ENCODE data around the gene FGD5.

Gene FGD5

GRCh38 chr3:14788644-14789043, 30.1 kb upstream of the FGD5 start:
- DNase-seq: no peak

DNA sequence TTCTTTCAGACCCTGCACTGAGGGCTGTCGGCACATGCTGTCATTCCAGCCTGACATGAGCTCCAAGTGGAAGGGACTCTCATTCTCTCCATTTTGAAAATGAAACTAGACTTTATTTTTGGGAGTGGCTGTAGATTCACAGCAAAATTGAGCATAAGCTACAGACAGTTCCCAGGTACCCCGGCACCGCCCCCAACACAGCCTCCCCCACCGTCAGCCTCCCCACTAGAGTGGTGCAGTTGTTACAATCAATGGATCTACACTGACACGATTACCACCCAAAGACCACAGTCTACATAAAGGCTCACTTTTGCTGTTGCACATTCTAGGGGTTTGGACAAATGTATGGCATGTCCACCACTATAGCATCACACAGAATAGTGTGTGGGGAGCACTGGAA, 29.5 kb upstream of the FGD5 start:
- DNase-seq: no peak

- DNase-seq: no peak
Observed at GRCh38 chr3:14789640-14790285, 29.0 kb upstream of the FGD5 start.

GRCh38 chr3:14791343-14791945, 27.3 kb upstream of the FGD5 start:
- peak; percentile 74 for DNase-seq

GRCh38 chr3:14792691-14793121, 26.1 kb upstream of the FGD5 start:
- no peak for DNase-seq

GRCh38 chr3:14793126-14793857, 25.5 kb upstream of the FGD5 start:
- no peak for DNase-seq

- DNase-seq: no peak
Observed at GRCh38 chr3:14793858-14794234, 24.9 kb upstream of the FGD5 start.

- DNase-seq: no peak
Observed at GRCh38 chr3:14794435-14794834, 24.3 kb upstream of the FGD5 start.

DNA sequence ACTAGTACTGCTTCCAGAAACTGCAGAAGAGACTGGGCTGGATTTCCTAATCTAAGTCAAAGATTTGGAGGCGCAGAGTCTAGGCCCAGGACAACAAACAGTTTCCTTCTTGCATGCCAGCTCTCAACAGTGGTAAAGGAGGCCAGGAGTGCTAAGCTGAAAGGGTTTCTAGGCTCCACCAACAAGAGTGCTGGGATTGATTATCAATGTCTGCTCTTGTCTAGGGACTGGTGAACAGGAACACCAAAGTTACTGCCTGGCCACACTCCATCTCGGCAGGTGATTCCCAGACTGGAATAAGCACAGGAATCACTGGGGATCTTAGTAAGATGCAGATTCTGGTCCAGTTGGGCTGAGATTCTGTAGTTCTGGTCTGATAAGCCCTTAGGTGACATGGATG, 22.8 kb upstream of the FGD5 start:
- DNase-seq: no peak

- no peak for DNase-seq
Observed at GRCh38 chr3:14796403-14797077, 22.2 kb upstream of the FGD5 start.

- no peak for DNase-seq
Observed at GRCh38 chr3:14797731-14798130, 21.0 kb upstream of the FGD5 start.

DNA sequence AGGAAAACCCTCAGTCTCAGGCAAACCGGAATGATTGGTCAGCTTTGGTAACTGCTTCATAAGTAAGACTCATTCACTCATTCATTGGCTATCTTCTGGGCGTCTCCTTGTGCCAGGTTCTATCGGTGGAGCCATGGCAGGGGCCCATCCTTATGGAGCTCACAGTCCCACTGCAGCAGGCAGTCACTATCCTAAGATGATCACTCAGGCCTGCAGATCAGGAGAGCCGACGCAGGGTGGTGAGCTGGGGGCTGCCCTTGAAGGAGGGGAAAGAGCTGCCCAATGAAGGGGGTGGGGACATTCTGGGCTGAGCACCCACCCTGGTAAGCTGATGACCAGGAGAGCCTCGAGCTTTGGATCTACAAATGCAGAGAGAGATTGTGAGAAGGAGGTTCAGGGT, 20.5 kb upstream of the FGD5 start:
- DNase-seq: no peak

- DNase-seq: no peak
Observed at GRCh38 chr3:14799146-14799545, 19.6 kb upstream of the FGD5 start.

GRCh38 chr3:14801031-14801430, 17.7 kb upstream of the FGD5 start:
- DNase-seq: no peak

GRCh38 chr3:14801668-14802380, 16.9 kb upstream of the FGD5 start:
- no peak for DNase-seq

GRCh38 chr3:14802381-14802731, 16.4 kb upstream of the FGD5 start:
- no peak for DNase-seq

GRCh38 chr3:14803101-14803980, 15.4 kb upstream of the FGD5 start:
- peak; percentile 29 for DNase-seq

DNA sequence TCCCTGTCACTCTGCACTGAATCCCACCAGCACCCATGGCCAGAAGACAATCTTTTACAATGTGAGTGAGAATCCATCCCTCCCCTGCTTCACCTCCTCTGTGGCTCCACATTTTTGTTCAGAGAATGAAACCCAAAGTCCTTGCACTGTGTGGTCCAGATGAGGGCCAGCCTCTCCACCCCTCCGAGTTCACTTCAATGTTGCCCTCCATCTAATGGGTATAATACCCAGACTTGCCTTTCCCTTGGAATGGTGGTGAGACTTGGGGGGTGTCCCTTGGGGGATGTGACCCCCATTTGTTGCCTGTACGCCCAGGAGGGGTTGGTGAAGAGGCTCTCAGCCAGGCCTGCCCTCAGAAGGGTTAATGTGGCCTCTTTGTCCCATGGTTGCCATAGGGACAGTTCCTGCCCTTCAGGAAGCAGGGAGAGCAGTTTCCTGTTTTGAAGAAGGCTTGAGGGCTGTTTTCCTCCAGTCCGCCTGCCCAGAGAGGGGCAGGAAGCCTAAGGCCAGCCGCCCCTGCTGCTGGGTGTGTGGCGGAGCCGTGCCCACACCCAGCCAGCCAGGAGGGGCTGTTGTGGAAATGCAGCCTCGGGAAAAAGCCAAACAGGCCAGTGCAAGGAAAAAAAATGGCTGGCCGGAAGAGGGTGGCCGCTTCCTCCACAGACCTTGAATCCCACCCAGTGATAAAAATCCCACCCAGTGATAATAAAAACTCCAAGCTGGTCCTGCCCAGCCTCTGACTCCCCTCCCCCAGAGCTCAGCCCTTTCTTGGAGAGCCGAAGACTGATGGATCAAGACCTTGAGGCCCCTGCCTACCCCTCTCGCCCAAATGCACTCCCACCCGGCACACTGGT, 14.6 kb upstream of the FGD5 start:
- no peak for DNase-seq

DNA sequence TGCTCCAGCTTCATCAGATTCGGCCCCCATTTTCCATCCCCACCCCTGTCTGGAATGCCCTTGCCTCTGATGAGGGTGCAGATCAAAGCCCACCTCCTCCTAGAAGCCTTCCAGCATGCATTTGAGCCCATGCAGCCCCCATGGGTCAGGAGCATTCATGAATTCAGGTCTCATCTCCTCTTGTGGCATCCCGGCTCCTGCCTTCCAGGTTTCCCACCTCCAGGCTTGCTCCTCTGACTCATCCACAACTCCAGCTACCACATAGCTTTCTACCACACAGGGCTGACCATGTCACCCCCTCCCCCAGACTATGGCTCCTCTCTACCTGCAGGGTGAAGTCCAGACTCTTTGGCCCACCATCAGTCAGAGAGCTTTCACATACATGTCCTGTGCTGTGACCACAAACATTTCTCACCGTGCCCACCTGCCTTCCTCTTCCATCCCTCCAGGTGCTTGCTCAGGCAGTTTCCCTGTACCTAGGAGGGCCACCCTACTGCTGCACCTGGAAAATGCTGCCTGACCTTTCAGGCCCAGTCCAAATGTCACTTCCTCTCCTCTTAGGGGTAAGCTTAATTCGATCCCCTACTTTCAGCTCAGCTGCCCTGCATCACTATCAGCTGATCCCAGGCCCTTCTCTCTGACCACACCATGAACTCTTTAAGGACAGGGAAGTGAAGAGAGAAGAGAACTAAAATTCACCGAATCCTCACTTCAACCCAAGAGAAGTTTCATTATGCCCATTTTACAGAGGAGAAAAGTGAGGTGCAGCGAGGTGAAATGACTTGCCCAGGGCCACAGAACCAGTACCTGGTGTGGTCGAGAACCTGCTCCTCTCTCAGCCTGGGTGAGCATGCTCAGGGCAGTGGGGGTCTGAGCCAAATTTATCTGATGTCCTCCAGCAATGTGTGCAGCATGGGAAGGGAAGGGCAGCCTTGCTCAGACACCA, 13.7 kb upstream of the FGD5 start:
- DNase-seq: no peak

DNA sequence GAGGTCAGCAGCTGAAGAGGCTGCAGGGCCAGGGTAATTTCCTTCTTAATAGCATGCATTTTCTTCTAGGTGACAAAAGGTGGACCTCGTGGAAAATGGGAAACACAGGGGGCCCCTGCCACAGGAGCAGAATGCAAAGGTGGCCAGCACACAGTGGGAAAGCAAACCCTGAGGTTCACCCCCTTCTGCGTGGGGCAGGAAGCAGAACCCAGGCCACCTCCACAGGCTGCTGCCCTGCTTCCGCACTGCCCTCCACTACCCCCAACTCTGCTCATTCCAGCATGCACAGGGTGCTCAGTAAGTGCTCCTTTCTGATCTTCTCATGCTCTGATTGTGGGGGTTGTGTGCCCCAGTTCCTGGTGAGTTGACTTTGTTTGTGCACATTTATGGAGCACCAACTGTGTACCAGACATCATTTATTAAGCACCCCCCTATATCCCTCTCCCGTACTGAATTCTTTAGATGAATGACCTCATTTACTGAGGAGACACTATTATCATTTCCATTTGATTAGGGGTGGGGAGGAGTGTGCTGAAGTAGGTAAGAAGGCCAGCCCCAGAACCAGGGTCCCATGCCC, 12.7 kb upstream of the FGD5 start:
- DNase-seq: no peak
